Breast epithelium (tissue), 4 donors: ENCODE results near the gene VPS51. TPM values are rescaled to one million over a fixed set of nuclear protein-coding genes. Genes with fewer than 3 reads are reported as not detected.
"Not testable (repeated sequence)": the region's sequence is repeated elsewhere in the genome, so short reads cannot be mapped to it uniquely, and the experiment has no call there.

ENCODE experiments used
- DNase-seq, 2 donors: peaks; one replicate each; pipeline ENCODE4 v3.0.0-alpha.2; 2019; ENCODE audit warnings: low spot score in 2 of 2
- H3K27ac ChIP-seq, 2 donors: fragments of 200-600 bp; sonication (generic) in 1 of 2; one replicate each; pipeline ENCODE4 v1.5.1; 2016 to 2019; ENCODE audit warnings: mild to moderate bottlenecking in 1 of 2
- H3K27me3 ChIP-seq, 2 donors: fragments of 200-600 bp; sonication (generic) in 1 of 2; one replicate each; pipeline versions ENCODE4 v1.5.1 to v1.6.0; 2017 to 2019; ENCODE audit warnings: control low read depth in 1 of 2, mild to moderate bottlenecking in 1 of 2
- H3K36me3 ChIP-seq: fragments of 200-600 bp; one replicate; pipeline ENCODE4 v1.5.1; 2019
- H3K4me1 ChIP-seq, 2 donors: fragments of 200-600 bp; sonication (generic); one replicate each; pipeline ENCODE4 v1.5.1; 2016 to 2019; ENCODE audit warnings: control low read depth in 1 of 2
- H3K4me3 ChIP-seq, 3 donors: fragments of 200-600 bp; sonication (generic); 1 replicate in 2 of 3; 2 replicates in 1 of 3; pipeline ENCODE4 v1.5.1; 2016 to 2019; ENCODE audit warnings: mild to moderate bottlenecking in 3 of 3, moderate library complexity in 2 of 3
- H3K9me3 ChIP-seq, 2 donors: fragments of 200-600 bp; sonication (generic) in 1 of 2; one replicate each; pipeline ENCODE4 v1.5.1; 2016 to 2019; ENCODE audit warnings: control low read depth in 1 of 2
- CTCF ChIP-seq, 3 donors: fragments of 450-650 bp; IDR thresholded peaks; one replicate each; pipeline ENCODE4 v1.5.1; 2016 to 2017; ENCODE audit warnings: antibody characterized with exemption in 3 of 3, mild to moderate bottlenecking in 3 of 3, moderate library complexity in 3 of 3
- POLR2A ChIP-seq: fragments of 450-650 bp; IDR thresholded peaks from one replicate; pipeline ENCODE4 v1.6.1; 2016; ENCODE audit warnings: antibody characterized with exemption, mild to moderate bottlenecking, moderate library complexity
- POLR2AphosphoS5 ChIP-seq, 3 donors: sonication (generic); formaldehyde crosslinking; IDR thresholded peaks; one replicate each; pipeline ENCODE4 v1.6.1; 2017; ENCODE audit warnings: antibody characterized with exemption in 3 of 3
- intact Hi-C: fragments of 100-400 bp; cut with DNase I; formaldehyde crosslinking; loops from one replicate; pipeline ENCODE4 v1.15.1; 2023; ENCODE audit warnings: low total_unique reads
- total RNA-seq, 3 donors: library from RNA; depleted of rRNA; stranded (reverse); fragments of >200 nt; gene quantifications; one replicate each; pipeline ENCODE4 v1.1.0, GENCODE V29; 2016

VPS51 gene
- total RNA-seq, 3 donors from 2014 or later: 166 to 317 (median 218) TPM

- peaks cover 5 to 15% of the 10 kb centered on the region in 2 donors for H3K4me1 ChIP-seq
- H3K27me3 ChIP-seq: no peaks in the 10 kb centered on the region
- peak overlapping the region; percentile 48 to 89 for H3K27ac ChIP-seq
- H3K36me3 ChIP-seq: no peaks in the 10 kb centered on the region
- no peak for DNase-seq
- no peak for TF ChIP-seq POLR2A
- TF ChIP-seq POLR2AphosphoS5 (IDR thresholded peaks at IDR 0.05): no peak
- peak in 1 of 3 donors; percentile 10 for TF ChIP-seq CTCF (IDR thresholded peaks at IDR 0.05)
- H3K4me3 ChIP-seq: no peak overlapping the region
- intact Hi-C loops: no loop called here
- no peaks in the 10 kb centered on the region for H3K9me3 ChIP-seq
These were observed 22.3 kb downstream of the VPS51 start for GRCh38 chr11:65118097-65118837.

- H3K9me3 ChIP-seq, H3K36me3 ChIP-seq, H3K27me3 ChIP-seq, H3K4me3 ChIP-seq, intact Hi-C loops, DNase-seq: not testable (repeated sequence)
- H3K4me1 ChIP-seq: peaks cover 5 to 15% of the 10 kb centered on the region in 2 donors
- peak overlapping the region; percentile 33 to 99 for H3K27ac ChIP-seq
These were observed 23.1 kb downstream of the VPS51 start for GRCh38 chr11:65118891-65119669.

DNA sequence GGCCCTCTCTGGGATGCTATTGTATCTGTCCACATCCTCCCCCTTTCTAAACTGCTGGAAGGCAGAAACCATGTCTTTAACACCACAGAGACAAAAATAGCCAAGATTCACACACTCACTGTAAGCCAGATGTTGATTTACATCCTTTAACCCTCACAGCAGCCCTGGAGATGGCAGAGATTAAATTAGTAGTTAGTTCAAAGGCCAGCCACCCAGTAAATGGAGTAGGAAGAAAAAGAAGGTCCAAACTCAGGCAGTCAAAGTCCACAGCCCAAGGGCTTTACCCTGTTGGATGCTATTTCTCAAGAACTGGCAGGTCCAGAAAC lies 23.6 kb downstream of the VPS51 start:
- no peaks in the 10 kb centered on the region for H3K27me3 ChIP-seq
- intact Hi-C loops: no loop called here
- H3K9me3 ChIP-seq: no peaks in the 10 kb centered on the region
- no peak for TF ChIP-seq CTCF (IDR thresholded peaks at IDR 0.05)
- H3K27ac ChIP-seq: peak overlapping the region in 1 of 2 donors; percentile 99
- no peak for DNase-seq
- peaks cover 5 to 15% of the 10 kb centered on the region in 2 donors for H3K4me1 ChIP-seq
- no peak overlapping the region for H3K4me3 ChIP-seq
- no peaks in the 10 kb centered on the region for H3K36me3 ChIP-seq

DNA sequence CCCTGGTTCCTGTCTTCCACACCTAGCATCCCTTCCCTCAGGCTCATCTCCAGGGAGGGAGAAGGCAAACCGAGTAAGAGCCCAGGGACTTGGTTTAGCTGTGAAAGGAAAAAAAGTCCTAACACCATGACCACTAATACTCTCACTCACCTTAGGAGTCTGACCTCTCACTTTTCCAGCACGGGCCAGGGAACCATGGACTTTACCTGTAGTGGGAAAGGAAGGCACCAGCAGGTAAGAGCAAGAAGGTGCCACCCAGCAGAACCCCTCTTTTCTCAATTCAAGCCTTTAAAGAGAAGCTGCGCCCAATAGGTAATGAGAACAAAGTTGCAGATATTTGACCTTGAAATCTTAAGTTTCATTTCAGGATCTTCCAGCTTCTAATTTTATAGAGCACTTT lies 24.8 kb downstream of the VPS51 start:
- Histone ChIP-seq H3K36me3 (peaks cover 4% of the 10 kb centered on the region), H3K4me3 (peak overlapping the region in 2 of 3 donors; percentile 84 to 87), H3K9me3 (no peaks in the 10 kb centered on the region), H3K27ac (peak overlapping the region; percentile 94 to 99), H3K4me1 (peaks cover 5 to 15% of the 10 kb centered on the region in 2 donors), H3K27me3 (no peaks in the 10 kb centered on the region)
- DNase-seq: no peak
- TF ChIP-seq CTCF (IDR thresholded peaks at IDR 0.05) (no peak), POLR2A (no peak), POLR2AphosphoS5 (IDR thresholded peaks at IDR 0.05) (no peak)
- intact Hi-C loops: loop anchor here (10.0 kb wide), 1 partner anchor 64 kb away; the partner anchor contains the start of gene CAPN1

- TF ChIP-seq POLR2A (no peak), POLR2AphosphoS5 (IDR thresholded peaks at IDR 0.05) (no peak), CTCF (IDR thresholded peaks at IDR 0.05) (no peak)
- intact Hi-C loops: loop anchor here (10.0 kb wide), 1 partner anchor 63 kb away; the partner anchor contains the start of gene CAPN1
- Histone ChIP-seq H3K9me3 (no peaks in the 10 kb centered on the region), H3K27ac (peak overlapping the region; percentile 94 to 99), H3K27me3 (no peaks in the 10 kb centered on the region), H3K4me3 (peak overlapping the region; percentile 84 to 88 (median 87)), H3K36me3 (peaks cover 10% of the 10 kb centered on the region), H3K4me1 (peaks cover 5 to 10% of the 10 kb centered on the region in 2 donors)
- DNase-seq: no peak
These were observed 25.4 kb downstream of the VPS51 start for GRCh38 chr11:65121447-65121864.
